Natural killer cell (primary cell): ENCODE measurements around the gene HMCN1. TPM values are rescaled to one million over a fixed set of nuclear protein-coding genes. Genes with fewer than 3 reads are reported as not detected.

Source experiments
- ATAC-seq, 3 donors: fragments of 150-1000 bp in 2 of 3; fragments of 200-7000 bp in 1 of 3; cut with Tn5 transposase; 1 replicate in 1 of 3; 2 replicates in 2 of 3; pipeline ENCODE4 v1.10.0; 2021; ENCODE audit warnings: mild to moderate bottlenecking in 2 of 3, moderate library complexity in 2 of 3
- DNase-seq, 2 donors: peaks; one replicate each; pipeline versions ENCODE4 v3.0.0 to v3.0.0-alpha.2; 2013 to 2021; ENCODE audit warnings: mixed read lengths in 1 of 2
- H3K27ac ChIP-seq: one replicate; pipeline ENCODE4 v1.5.1; 2013; ENCODE audit warnings: mild to moderate bottlenecking, low read length
- H3K27me3 ChIP-seq: one replicate; pipeline ENCODE4 v1.6.1; 2013; ENCODE audit warnings: low read length; ENCODE audit not compliant: control insufficient read depth, insufficient read depth
- H3K36me3 ChIP-seq: one replicate; pipeline ENCODE4 v1.6.1; 2013; ENCODE audit warnings: low read length; ENCODE audit not compliant: control insufficient read depth, insufficient read depth
- H3K4me1 ChIP-seq: one replicate; pipeline ENCODE4 v1.6.1; 2013; ENCODE audit warnings: low read length; ENCODE audit not compliant: control insufficient read depth, insufficient read depth
- H3K4me3 ChIP-seq: one replicate; pipeline ENCODE4 v1.5.1; 2013; ENCODE audit warnings: low read length
- H3K9me3 ChIP-seq: one replicate; pipeline ENCODE4 v1.6.1; 2013; ENCODE audit warnings: low read length; ENCODE audit not compliant: control insufficient read depth, insufficient read depth
- H3K27ac Mint-ChIP-seq, 2 donors: one replicate each; pipeline ENCODE4 v1.8.0; 2022; ENCODE audit warnings: mild to moderate bottlenecking in 2 of 2, mixed read lengths in 2 of 2, moderate library complexity in 1 of 2
- H3K27me3 Mint-ChIP-seq, 2 donors: one replicate each; pipeline ENCODE4 v1.8.0; 2022; ENCODE audit warnings: low read depth in 2 of 2, mixed read lengths in 2 of 2
- H3K36me3 Mint-ChIP-seq: one replicate; pipeline ENCODE4 v1.8.0; 2022; ENCODE audit warnings: mixed read lengths
- H3K4me1 Mint-ChIP-seq, 2 donors: one replicate each; pipeline ENCODE4 v1.8.0; 2022; ENCODE audit warnings: mixed read lengths in 2 of 2
- H3K4me3 Mint-ChIP-seq: one replicate; pipeline ENCODE4 v1.8.0; 2022; ENCODE audit warnings: mild to moderate bottlenecking, moderate library complexity, mixed read lengths
- H3K9me3 Mint-ChIP-seq, 2 donors: one replicate each; pipeline ENCODE4 v1.8.0; 2022; ENCODE audit warnings: mixed read lengths in 2 of 2
- WGBS: methylation state at CpG from one replicate; pipeline ENCODE4 v1.1.7; 2013; ENCODE audit warnings: missing lambda C conversion rate; ENCODE audit not compliant: insufficient coverage; 5-methylcytosine and 5-hydroxymethylcytosine counted together
- intact Hi-C: fragments of 100-400 bp; cut with micrococcal nuclease; formaldehyde crosslinking; loops from one replicate; pipeline ENCODE4 v1.14.2; 2022
- total RNA-seq, 4 donors: library from RNA; stranded (reverse); fragments of 120-200 nt in 1 of 4; gene quantifications; one replicate each; pipeline versions ENCODE4 v1.2.3 to v1.2.4, GENCODE V29; 2013 to 2022
- TF ChIP-seq, protein P1 (sequence below): fragments of 200-600 bp; IDR thresholded peaks from one replicate; pipeline ENCODE4 v1.8.0; 2022; ENCODE audit warnings: antibody characterized with exemption

Gene HMCN1
- total RNA-seq, 3 donors from 2014 or later (not counting 1 experiment from before 2014, with no cell fraction given), result 0.02 to 0.45 (median 0.39) TPM

DNA sequence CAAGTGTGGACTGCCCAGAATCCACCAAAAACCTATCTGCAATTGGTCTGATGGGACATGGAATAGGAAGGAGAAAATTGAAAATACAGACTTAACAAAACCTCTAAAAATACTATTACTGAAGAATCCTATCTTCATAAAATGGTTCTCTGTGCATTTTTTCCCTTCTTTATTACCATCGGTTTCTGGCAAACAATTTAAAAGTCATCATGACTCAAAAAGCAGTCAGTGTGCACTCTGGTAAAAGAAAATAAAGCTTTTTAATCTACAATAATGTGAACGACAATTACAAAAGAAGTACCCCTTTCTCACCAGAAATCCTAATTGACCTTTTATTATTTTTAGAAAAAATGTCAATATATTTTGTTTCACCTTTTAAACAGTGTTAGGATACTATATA, 454.5 kb downstream of the HMCN1 start:
- no peaks in the 10 kb centered on the region for H3K4me1 ChIP-seq
- Mint-ChIP-seq H3K9me3 (peaks cover 0 to 4% of the 10 kb centered on the region in 2 donors), H3K36me3 (no peaks in the 10 kb centered on the region), H3K4me1 (peaks cover 0 to 4% of the 10 kb centered on the region in 2 donors), H3K4me3 (no peak overlapping the region), H3K27me3 (no peaks in the 10 kb centered on the region), H3K27ac (no peak overlapping the region)
- intact Hi-C loops, result no loop called here
- no peaks in the 10 kb centered on the region for H3K9me3 ChIP-seq
- TF ChIP-seq, protein P1, sequence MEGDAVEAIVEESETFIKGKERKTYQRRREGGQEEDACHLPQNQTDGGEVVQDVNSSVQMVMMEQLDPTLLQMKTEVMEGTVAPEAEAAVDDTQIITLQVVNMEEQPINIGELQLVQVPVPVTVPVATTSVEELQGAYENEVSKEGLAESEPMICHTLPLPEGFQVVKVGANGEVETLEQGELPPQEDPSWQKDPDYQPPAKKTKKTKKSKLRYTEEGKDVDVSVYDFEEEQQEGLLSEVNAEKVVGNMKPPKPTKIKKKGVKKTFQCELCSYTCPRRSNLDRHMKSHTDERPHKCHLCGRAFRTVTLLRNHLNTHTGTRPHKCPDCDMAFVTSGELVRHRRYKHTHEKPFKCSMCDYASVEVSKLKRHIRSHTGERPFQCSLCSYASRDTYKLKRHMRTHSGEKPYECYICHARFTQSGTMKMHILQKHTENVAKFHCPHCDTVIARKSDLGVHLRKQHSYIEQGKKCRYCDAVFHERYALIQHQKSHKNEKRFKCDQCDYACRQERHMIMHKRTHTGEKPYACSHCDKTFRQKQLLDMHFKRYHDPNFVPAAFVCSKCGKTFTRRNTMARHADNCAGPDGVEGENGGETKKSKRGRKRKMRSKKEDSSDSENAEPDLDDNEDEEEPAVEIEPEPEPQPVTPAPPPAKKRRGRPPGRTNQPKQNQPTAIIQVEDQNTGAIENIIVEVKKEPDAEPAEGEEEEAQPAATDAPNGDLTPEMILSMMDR, result no peak
- no peak for DNase-seq
- no peak for ATAC-seq
- H3K27me3 ChIP-seq, result no peaks in the 10 kb centered on the region
- WGBS, result 80% methylated on average over 2 of the region's 2 CpGs
- no peak overlapping the region for H3K27ac ChIP-seq
- no peaks in the 10 kb centered on the region for H3K36me3 ChIP-seq
- no peak overlapping the region for H3K4me3 ChIP-seq

DNA sequence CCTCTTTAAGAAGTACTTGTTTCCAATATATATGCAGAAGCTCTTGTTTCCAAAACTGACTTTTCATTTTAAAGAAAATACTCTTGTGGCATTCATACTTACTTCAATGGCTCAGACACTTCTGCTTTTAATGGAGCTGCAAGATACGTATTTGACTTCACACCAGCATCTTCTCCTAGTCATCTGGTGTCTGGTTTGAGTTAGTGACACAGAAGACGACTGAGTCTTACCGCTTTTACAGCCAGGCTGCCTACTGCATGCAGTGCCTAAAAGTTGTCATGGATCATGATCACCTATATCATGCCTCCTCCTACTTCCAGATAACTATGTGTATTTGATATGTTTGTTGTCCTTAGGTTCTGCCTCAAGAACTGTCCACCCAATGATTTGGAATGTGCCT, 455.0 kb downstream of the HMCN1 start:
- H3K9me3 ChIP-seq, result no peaks in the 10 kb centered on the region
- H3K36me3 ChIP-seq, result no peaks in the 10 kb centered on the region
- H3K4me3 ChIP-seq, result no peak overlapping the region
- H3K4me1 ChIP-seq, result no peaks in the 10 kb centered on the region
- Mint-ChIP-seq H3K27me3 (no peaks in the 10 kb centered on the region), H3K27ac (no peak overlapping the region), H3K36me3 (no peaks in the 10 kb centered on the region), H3K4me3 (no peak overlapping the region), H3K4me1 (peaks cover 0 to under 1% of the 10 kb centered on the region in 2 donors), H3K9me3 (peaks cover 0 to 4% of the 10 kb centered on the region in 2 donors)
- no peaks in the 10 kb centered on the region for H3K27me3 ChIP-seq
- intact Hi-C loops, result no loop called here
- DNase-seq, result no peak
- 81% methylated on average over 3 of the region's 3 CpGs for WGBS
- H3K27ac ChIP-seq, result no peak overlapping the region
- TF ChIP-seq, protein P1, result no peak
- ATAC-seq, result no peak

DNA sequence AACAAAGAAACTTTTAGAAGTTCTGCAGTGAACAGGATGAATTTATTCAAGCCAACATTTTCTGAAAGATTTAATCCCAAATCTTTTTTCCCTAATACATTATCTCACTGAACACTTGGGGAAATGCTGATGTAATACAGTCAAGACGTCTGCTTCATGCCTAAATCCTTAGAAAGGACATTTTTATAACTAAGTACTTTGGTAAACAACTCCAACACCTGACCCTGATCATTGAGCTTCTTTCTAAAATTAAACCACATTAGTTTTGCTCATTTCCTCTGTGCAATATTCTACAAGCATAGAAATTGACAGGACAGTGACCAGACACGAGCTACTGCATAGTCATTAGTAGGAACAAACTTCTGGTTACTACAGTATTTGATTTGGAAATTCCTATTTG, 457.3 kb downstream of the HMCN1 start:
- Histone ChIP-seq H3K27me3 (no peaks in the 10 kb centered on the region), H3K36me3 (no peaks in the 10 kb centered on the region), H3K9me3 (no peaks in the 10 kb centered on the region), H3K27ac (no peak overlapping the region), H3K4me1 (no peaks in the 10 kb centered on the region), H3K4me3 (no peak overlapping the region)
- Mint-ChIP-seq H3K9me3 (peaks cover 0 to 7% of the 10 kb centered on the region in 2 donors), H3K4me3 (no peak overlapping the region), H3K27me3 (peaks cover 0 to 2% of the 10 kb centered on the region in 2 donors), H3K36me3 (no peaks in the 10 kb centered on the region), H3K27ac (no peak overlapping the region), H3K4me1 (no peaks in the 10 kb centered on the region)
- ATAC-seq (no peak), DNase-seq (no peak)
- TF ChIP-seq, protein P1, result no peak
- WGBS, result 76% methylated on average over 2 of the region's 2 CpGs
- intact Hi-C loops, result no loop called here

DNA sequence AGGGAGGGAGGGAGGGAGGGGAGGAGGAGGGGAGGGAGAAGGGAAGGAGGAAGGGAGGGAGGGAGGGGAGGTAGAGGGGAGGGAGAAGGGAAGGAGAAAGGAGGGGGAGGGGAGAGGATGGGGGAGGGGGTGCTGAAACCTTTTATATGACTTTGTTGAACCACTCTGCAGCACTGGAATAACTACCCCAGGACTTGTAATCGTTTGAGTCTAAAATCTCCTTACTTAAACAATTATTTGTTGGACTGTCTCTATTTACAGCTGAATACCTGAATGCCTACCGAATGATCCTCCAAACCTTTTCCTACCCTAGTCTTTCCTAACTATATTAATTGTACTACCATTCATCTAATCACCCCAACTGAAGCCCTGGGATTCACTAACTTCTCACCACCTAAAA, 459.0 kb downstream of the HMCN1 start:
- Histone ChIP-seq H3K9me3 (no peaks in the 10 kb centered on the region), H3K36me3 (no peaks in the 10 kb centered on the region), H3K27ac (no peak overlapping the region), H3K27me3 (no peaks in the 10 kb centered on the region), H3K4me3 (no peak overlapping the region), H3K4me1 (no peaks in the 10 kb centered on the region)
- Mint-ChIP-seq H3K9me3 (peaks cover 0 to 7% of the 10 kb centered on the region in 2 donors), H3K27me3 (peaks cover 0 to 2% of the 10 kb centered on the region in 2 donors), H3K4me3 (no peak overlapping the region), H3K36me3 (no peaks in the 10 kb centered on the region), H3K4me1 (no peaks in the 10 kb centered on the region), H3K27ac (no peak overlapping the region)
- ATAC-seq, result no peak
- intact Hi-C loops, result no loop called here
- TF ChIP-seq, protein P1, result no peak
- DNase-seq, result no peak
- WGBS, result 90% methylated on average over 2 of the region's 2 CpGs
